Motor neuron (in vitro differentiated cells): ENCODE results near the gene LRSAM1. TPM values are rescaled to one million over a fixed set of nuclear protein-coding genes. Genes with fewer than 3 reads are reported as not detected.
A peak's percentile ranks its signal among the peaks of the same experiment; 100 is the strongest.

Source experiments
- ATAC-seq, 8 experiments: fragments of 200-7000 bp; cut with Tn5 transposase; replicated peaks in 6 of 8; 2 replicates each; pipeline ENCODE4 v1.8.0; 2021; ENCODE audit warnings: mild to moderate bottlenecking in 8 of 8, moderate library complexity in 8 of 8
- H3K27ac ChIP-seq, 2 donors: fragments of 250-450 bp; sonication (Bioruptor Pico); 2 replicates each; pipeline ENCODE4 v1.9.0; 2021; ENCODE audit warnings: antibody characterized with exemption in 2 of 2, mild to moderate bottlenecking in 2 of 2, moderate library complexity in 1 of 2
- H3K4me1 ChIP-seq, 2 donors: fragments of 250-450 bp; sonication (Bioruptor Pico); replicated peaks in 1 of 2; 2 replicates each; pipeline ENCODE4 v1.6.1; 2021; ENCODE audit warnings: antibody characterized with exemption in 2 of 2, mild to moderate bottlenecking in 2 of 2, moderate library complexity in 1 of 2
- H3K4me3 ChIP-seq, 5 donors: fragments of 250-450 bp; sonication (Bioruptor Pico); 2 replicates each; pipeline ENCODE4 v1.9.0; 2021; ENCODE audit warnings: antibody characterized with exemption in 5 of 5, mild to moderate bottlenecking in 5 of 5, moderate library complexity in 4 of 5
- WGBS, 10 experiments: fragments of 450-650 bp; shearing (Covaris generic); methylation state at CpG; one replicate each; pipeline ENCODE4 v1.0.0; 2022; 5-methylcytosine and 5-hydroxymethylcytosine counted together
- in situ Hi-C, 9 experiments: fragments of 400-800 bp; cut with MboI; loops; one replicate each; pipeline ENCODE4 v1.15.0; 2021; ENCODE audit warnings: low sequenced_read_pairs in 9 of 9, low pct_unique_long_range_greater_than_20kb in 2 of 9; ENCODE audit not compliant: unreplicated experiment in 9 of 9
- total RNA-seq, 8 experiments: library from RNA; unstranded; fragments of 300-600 nt; gene quantifications; 2 replicates each; pipeline versions ENCODE4 v1.2.3 to v1.2.4, GENCODE V29; 2022

LRSAM1 gene
- total RNA-seq, 8 experiments from 2014 or later = 11.5 to 24.1 (median 15.7) TPM

DNA sequence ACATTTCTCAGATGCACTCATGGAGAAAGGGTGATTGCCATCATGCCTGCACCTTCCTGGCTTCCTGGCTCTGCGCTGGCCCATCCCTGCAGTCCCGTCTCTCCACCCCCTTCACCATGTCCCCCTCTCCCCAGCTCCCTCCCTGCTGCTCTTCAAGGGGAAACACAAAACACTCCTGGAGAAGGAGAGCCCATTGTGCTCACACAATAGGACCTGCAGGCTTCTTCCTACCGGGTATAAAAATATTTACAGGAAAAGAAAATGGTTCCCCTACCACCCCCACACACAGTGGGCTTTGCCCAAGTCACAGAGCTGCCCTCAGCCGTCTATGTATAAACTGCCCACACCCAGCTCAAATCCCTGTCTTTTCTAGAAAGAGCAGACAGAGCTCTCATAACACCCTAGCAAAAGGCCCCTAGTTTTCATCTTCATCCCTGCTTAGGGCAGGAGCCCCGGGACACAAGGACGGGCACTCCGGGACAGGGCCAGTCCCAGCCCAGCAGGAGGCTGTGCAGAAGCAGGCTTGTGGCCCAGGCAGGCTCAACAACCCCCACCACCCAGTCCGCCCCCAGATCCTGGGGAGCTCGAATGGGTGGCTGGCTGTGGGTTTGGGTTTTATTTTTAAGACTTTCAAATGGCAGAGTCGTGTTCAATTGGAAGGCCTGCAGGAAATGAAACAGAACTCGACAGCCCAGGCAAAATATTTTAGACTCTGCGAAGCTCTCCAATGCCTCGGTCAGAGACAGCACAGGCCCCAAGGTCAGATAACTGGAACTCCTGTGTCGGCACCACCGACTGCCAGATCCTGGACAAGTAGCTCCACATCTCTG lies 77.3 kb downstream of the LRSAM1 start:
- no peak overlapping the region for H3K27ac ChIP-seq
- in situ Hi-C loops = no loop called here
- peak in 5 of 8 experiments; percentile 32 to 74 (median 70) for ATAC-seq

DNA sequence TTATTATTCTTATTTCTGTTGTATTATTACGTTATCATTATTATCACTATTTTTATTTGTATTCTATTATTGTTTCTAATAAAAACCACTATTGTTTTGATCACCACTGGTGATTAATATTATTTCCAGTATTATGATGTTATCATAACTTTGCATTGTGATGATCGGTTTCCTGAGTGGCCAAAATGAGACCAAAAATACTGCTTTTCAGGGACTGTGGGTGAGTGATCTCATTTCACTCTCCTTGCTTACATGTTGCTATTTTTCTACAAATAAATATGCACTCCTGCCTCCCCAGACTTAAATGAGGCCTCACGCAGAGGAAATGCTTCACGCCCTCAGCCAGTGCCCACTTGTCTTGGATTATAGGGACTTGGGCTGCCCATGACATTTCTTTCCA lies 78.4 kb downstream of the LRSAM1 start:
- in situ Hi-C loops = no loop called here
- Histone ChIP-seq H3K4me3 (no peak overlapping the region), H3K4me1 (peaks cover 0 to 7% of the 10 kb centered on the region in 2 donors), H3K27ac (no peak overlapping the region)
- 61 to 100% (median 98%) methylated on average over 1 to 4 of the region's 4 CpGs for WGBS, 10 experiments
- no peak for ATAC-seq

More for the DNA sequence above, 77.3 kb downstream of the LRSAM1 start:
- Histone ChIP-seq H3K4me3 (no peak overlapping the region), H3K4me1 (peaks cover 0 to 7% of the 10 kb centered on the region in 2 donors)
- WGBS, 10 experiments = 20 to 100% (median 75%) methylated on average over 1 to 10 of the region's 15 CpGs; no CpG with 5 or more reads in 5 of the 10 experiments

DNA sequence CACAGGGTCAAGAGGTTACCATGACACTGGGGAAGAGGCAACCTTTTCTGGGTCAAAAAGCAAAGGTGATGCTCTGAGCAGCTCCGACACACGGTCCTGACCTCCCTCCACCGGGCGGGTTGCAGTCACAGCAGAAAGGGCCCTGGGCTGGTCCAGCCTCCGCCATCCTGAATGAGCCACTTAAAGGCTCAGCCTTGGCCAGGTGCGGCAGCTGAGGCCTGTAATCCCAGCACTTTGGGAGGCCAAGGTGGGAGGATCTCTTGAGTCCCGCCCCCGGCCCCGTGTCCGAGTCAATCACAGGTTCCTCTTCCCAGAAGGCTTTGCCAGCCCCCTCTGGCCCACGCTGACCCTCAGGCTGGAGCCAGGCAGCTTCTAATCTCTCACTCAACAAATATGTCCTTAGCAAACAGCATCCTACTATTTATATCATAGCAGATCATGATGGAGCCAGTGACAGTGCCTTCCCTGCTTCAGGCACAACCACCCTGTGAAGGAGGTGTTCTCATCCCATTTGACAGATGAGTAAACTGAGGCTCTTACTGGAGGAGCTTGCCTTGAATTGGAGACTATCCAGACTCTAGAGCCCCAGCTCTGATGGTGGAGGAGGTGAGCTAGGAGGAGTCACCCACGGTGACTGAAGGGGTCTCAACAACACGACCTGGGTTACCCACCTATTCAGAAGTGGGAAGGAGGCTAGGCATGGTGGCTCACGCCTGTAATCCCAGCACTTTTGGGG lies 79.1 kb downstream of the LRSAM1 start:
- no peak for ATAC-seq
- Histone ChIP-seq H3K4me3 (no peak overlapping the region), H3K4me1 (peaks cover 0 to 7% of the 10 kb centered on the region in 2 donors), H3K27ac (no peak overlapping the region)
- in situ Hi-C loops = no loop called here
- WGBS, 10 experiments = 80 to 100% (median 82%) methylated on average over 1 to 6 of the region's 14 CpGs; no CpG with 5 or more reads in 5 of the 10 experiments

DNA sequence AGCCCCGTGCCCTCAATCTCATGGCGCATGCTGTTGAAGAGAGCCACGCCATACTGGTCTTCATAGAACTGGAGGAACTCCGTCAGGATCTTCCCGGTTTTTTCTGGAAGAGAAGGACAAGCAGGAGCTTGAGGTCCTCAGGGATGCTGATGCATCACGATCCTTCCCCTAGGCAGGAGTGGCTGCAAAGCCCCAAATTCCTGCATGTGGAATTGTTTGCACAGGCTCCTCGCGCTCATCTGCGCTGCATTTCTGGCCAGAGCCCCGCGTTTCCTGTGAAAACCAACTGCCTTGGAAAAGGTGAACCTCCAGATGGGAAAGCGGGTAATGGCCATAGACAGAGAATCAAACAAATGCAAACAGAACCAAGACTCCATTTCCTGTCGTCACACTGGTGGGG lies 80.4 kb downstream of the LRSAM1 start:
- Histone ChIP-seq H3K4me3 (no peak overlapping the region), H3K4me1 (peaks cover under 1 to 7% of the 10 kb centered on the region in 2 donors), H3K27ac (no peak overlapping the region)
- in situ Hi-C loops = no loop called here
- 20 to 80% (median 49%) methylated on average over 1 to 6 of the region's 13 CpGs; no CpG with 5 or more reads in 5 of the 10 experiments for WGBS, 10 experiments
- ATAC-seq = peak in 2 of 8 experiments; percentile 41 to 94

- Histone ChIP-seq H3K4me1 (peaks cover 3 to 11% of the 10 kb centered on the region in 2 donors), H3K27ac (no peak overlapping the region), H3K4me3 (no peak overlapping the region)
- in situ Hi-C loops = no loop called here
- no peak for ATAC-seq
- WGBS, 10 experiments = 68 to 100% (median 88%) methylated on average over 1 to 2 of the region's 4 CpGs; no CpG with 5 or more reads in 4 of the 10 experiments
These were observed 83.1 kb downstream of the LRSAM1 start for GRCh38 chr9:127534250-127534906.

GRCh38 chr9:127534931-127535330 lies 83.6 kb downstream of the LRSAM1 start:
- peak in 1 of 8 experiments; percentile 6 for ATAC-seq
- 60 to 100% (median 84%) methylated on average over 1 to 7 of the region's 12 CpGs for WGBS, 10 experiments
- Histone ChIP-seq H3K4me1 (peaks cover 3 to 11% of the 10 kb centered on the region in 2 donors), H3K4me3 (no peak overlapping the region), H3K27ac (no peak overlapping the region)
- in situ Hi-C loops = no loop called here

DNA sequence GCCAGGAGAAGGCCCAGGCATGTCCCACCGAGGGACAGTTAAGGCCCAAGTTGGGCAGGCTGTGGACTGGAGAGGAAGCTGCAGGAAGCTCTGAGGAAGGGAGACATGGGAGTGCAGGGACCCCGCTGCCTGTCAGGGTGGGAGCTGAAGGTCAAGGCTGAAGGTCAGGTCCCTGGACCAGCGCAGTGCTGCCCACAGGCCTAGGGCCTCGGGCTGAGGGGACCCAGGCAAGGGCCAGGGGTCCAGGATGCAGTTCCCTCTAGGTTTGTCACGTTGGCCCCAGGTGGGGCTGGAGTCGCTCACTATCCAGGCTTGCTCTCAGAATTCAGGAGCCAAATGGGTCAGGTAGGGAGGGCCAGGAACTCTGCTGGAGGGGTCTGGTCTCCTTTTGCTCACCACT lies 84.1 kb downstream of the LRSAM1 start:
- 50 to 100% (median 93%) methylated on average over 1 to 5 of the region's 6 CpGs; no CpG with 5 or more reads in 6 of the 10 experiments for WGBS, 10 experiments
- Histone ChIP-seq H3K4me3 (no peak overlapping the region), H3K4me1 (peaks cover 3 to 11% of the 10 kb centered on the region in 2 donors), H3K27ac (no peak overlapping the region)
- in situ Hi-C loops = no loop called here
- no peak for ATAC-seq

- Histone ChIP-seq H3K4me1 (peaks cover 3 to 11% of the 10 kb centered on the region in 2 donors), H3K27ac (no peak overlapping the region), H3K4me3 (no peak overlapping the region)
- ATAC-seq = peak in 2 of 8 experiments; percentile 13 to 18
- WGBS, 10 experiments = 60 to 100% (median 87%) methylated on average over 2 to 9 of the region's 14 CpGs; no CpG with 5 or more reads in 6 of the 10 experiments
- in situ Hi-C loops = no loop called here
These were observed 84.5 kb downstream of the LRSAM1 start for GRCh38 chr9:127535834-127536233.

GRCh38 chr9:127536499-127536898 lies 85.2 kb downstream of the LRSAM1 start:
- H3K4me3 ChIP-seq = no peak overlapping the region
- peaks cover 3 to 11% of the 10 kb centered on the region in 2 donors for H3K4me1 ChIP-seq
- no peak overlapping the region for H3K27ac ChIP-seq
- ATAC-seq = no peak
- WGBS, 10 experiments = 40 to 89% methylated on average over 3 of the region's 8 CpGs; no CpG with 5 or more reads in 8 of the 10 experiments
- in situ Hi-C loops = no loop called here

- H3K27ac ChIP-seq = no peak overlapping the region
- in situ Hi-C loops = no loop called here
- H3K4me1 ChIP-seq = peaks cover 3 to 11% of the 10 kb centered on the region in 2 donors
- WGBS, 10 experiments = 0 to 83% (median 14%) methylated on average over 1 to 8 of the region's 8 CpGs; no CpG with 5 or more reads in 4 of the 10 experiments
- ATAC-seq = peak; percentile 42 to 76 (median 60)
- H3K4me3 ChIP-seq = no peak overlapping the region
These were observed 85.7 kb downstream of the LRSAM1 start for GRCh38 chr9:127537014-127537413.

DNA sequence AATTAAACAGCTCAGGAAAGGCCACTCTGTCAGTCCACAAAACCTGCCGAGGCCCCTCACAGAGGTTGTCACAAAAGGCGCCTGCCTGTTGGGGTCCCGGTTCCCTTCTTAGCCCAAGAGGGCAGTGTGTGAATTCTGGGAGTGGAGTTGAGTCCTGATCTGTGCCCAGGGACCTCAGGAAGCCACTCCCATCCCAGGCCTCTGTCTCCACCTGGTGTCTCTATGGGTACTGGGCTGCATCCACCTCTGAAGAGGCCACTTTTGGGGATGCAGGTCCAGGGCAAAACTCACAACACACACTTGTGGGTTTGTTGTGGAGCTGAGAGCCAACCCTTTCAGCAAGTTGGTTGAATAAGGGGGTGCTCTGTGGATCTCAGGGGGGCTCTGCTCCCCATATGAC lies 86.5 kb downstream of the LRSAM1 start:
- 20 to 81% (median 60%) methylated on average over 1 to 2 of the region's 3 CpGs; no CpG with 5 or more reads in 6 of the 10 experiments for WGBS, 10 experiments
- Histone ChIP-seq H3K4me3 (no peak overlapping the region), H3K27ac (no peak overlapping the region), H3K4me1 (peaks cover 3 to 11% of the 10 kb centered on the region in 2 donors)
- peak in 5 of 8 experiments; percentile 3 to 65 (median 38) for ATAC-seq
- in situ Hi-C loops = no loop called here

- in situ Hi-C loops = no loop called here
- Histone ChIP-seq H3K4me1 (peaks cover 3 to 11% of the 10 kb centered on the region in 2 donors), H3K4me3 (no peak overlapping the region), H3K27ac (no peak overlapping the region)
- WGBS, 10 experiments = 27 to 100% (median 84%) methylated on average over 1 to 4 of the region's 4 CpGs; no CpG with 5 or more reads in 2 of the 10 experiments
- ATAC-seq = no peak
These were observed 87.5 kb downstream of the LRSAM1 start for GRCh38 chr9:127538849-127539258.
